ENCODE results near the gene KRTAP5-4. TPM values are rescaled to one million over a fixed set of nuclear protein-coding genes. Genes with fewer than 3 reads are reported as not detected.
"Not testable (repeated sequence)": the region's sequence is repeated elsewhere in the genome, so short reads cannot be mapped to it uniquely, and the experiment has no call there.

KRTAP5-4 gene
- total and polyA plus RNA-seq, 8 donors = not detected

DNA sequence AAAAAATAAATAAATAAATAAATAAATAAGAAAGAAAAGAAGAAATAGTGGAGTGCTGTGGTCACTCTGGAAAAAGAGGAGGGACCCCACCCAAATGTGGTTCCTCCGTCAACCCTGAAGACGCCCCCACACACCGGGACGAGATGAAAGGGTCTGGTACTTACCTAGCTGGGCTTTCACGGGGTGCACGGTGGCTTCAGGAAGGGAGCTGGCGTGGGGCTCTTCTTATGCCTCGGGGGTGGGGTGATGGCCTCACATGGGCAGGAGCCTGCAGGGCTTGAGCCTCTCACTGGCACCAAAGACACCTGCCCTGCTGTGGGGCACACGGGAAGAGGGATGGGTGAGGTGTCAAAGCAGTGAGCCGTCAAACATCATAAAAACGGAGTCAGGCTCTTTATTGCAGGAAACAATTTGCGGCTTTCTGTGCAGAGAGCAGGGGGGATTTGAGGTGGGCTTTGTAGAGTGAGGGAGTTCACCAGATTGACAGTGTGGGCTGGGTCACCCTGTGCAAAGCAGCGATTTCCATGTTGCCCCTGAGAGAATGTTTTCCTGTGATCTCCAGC lies 47.1 kb upstream of the KRTAP5-4 start:
- ATAC-seq = no peak
- no peak for DNase-seq
- TF ChIP-seq CTCF (IDR thresholded peaks at IDR 0.05) = no peak
- no peaks in the 10 kb centered on the region for H3K36me3 ChIP-seq
- no peak overlapping the region for H3K4me3 ChIP-seq
- H3K27me3 ChIP-seq = peaks cover 6 to 50% of the 10 kb centered on the region in 2 donors
- no peak overlapping the region for H3K27ac ChIP-seq
- no peaks in the 10 kb centered on the region for H3K4me1 ChIP-seq
- intact Hi-C loops (cut with DNase I) = no loop called here
- H3K9me3 ChIP-seq = no peaks in the 10 kb centered on the region

DNA sequence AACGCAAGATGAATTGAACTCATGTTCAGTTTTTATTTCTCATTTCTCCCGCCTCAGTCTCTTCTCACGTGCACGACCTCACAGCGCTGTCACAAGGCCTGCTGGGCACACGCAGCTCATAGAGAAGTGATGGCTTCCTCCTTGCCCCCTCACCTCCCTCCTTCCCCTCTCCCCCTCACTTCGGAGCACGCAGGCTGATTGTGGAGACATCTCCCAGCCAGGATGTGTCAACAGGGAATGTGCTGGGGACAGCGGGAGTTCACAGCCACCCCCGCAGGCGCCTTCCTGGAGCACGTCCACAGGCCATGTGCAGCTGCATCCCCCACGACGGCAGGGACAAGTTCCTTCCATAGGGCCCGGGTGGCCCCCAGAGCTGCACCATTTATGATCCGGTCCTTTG lies 46.0 kb upstream of the KRTAP5-4 start:
- Histone ChIP-seq H3K27ac (no peak overlapping the region), H3K4me1 (no peaks in the 10 kb centered on the region), H3K27me3 (peaks cover 3 to 45% of the 10 kb centered on the region in 2 donors), H3K36me3 (no peaks in the 10 kb centered on the region), H3K9me3 (no peaks in the 10 kb centered on the region), H3K4me3 (no peak overlapping the region)
- no peak for ATAC-seq
- TF ChIP-seq CTCF (IDR thresholded peaks at IDR 0.05) = no peak
- DNase-seq = peak in 1 of 4 donors; percentile 59
- intact Hi-C loops (cut with DNase I) = no loop called here

DNA sequence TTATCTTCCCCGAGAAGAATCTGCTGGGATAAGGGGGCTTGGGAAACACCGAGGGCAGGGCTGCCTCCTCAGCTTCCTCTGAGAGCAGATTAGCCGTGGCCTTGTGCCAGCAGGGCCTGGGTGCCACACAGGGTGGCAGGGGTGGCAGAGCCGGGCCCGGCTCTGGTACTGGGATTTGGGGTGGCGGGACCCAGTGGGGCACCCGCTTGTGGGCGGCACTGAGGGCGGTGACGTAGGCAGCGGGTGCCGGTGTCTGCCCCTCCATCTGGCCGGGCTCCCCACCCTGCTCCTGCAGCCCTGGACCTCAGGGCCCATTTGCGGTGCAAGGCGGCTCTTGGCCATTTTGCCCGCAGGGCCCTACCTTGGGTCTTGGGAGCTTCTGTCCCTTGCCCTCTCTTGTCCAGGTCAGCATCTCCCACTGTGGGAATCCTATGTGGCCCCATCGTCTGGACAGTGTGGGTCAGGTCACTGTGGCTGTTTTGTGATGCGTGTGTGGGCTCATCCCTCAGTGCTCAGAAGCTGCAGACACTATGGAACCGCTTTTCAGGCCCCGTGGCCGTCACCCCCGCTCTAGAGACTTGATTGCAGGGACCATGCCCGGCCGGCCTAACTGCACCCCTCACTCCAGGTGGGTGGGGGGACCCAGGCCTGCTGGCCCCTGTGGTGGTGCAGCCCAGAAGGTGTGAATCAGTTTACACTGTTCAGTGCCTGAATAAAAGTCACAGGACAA lies 45.3 kb upstream of the KRTAP5-4 start:
- no peak for TF ChIP-seq CTCF (IDR thresholded peaks at IDR 0.05)

GRCh38 chr11:1665313-1665712 lies 43.4 kb upstream of the KRTAP5-4 start:
- DNase-seq (no peak), ATAC-seq (no peak)
- Histone ChIP-seq H3K27ac (no peak overlapping the region), H3K4me1 (no peaks in the 10 kb centered on the region), H3K36me3 (no peaks in the 10 kb centered on the region), H3K9me3 (no peaks in the 10 kb centered on the region), H3K27me3 (peaks cover 3 to 32% of the 10 kb centered on the region in 2 donors), H3K4me3 (no peak overlapping the region)
- intact Hi-C loops (cut with DNase I) = no loop called here
- no peak for TF ChIP-seq CTCF (IDR thresholded peaks at IDR 0.05)

More for the DNA sequence above, 45.3 kb upstream of the KRTAP5-4 start:
- ATAC-seq = no peak
- Histone ChIP-seq H3K27me3 (peaks cover 3 to 39% of the 10 kb centered on the region in 2 donors), H3K9me3 (no peaks in the 10 kb centered on the region), H3K36me3 (no peaks in the 10 kb centered on the region), H3K4me3 (no peak overlapping the region), H3K4me1 (no peaks in the 10 kb centered on the region), H3K27ac (no peak overlapping the region)
- no peak for DNase-seq
- intact Hi-C loops (cut with DNase I) = no loop called here

DNA sequence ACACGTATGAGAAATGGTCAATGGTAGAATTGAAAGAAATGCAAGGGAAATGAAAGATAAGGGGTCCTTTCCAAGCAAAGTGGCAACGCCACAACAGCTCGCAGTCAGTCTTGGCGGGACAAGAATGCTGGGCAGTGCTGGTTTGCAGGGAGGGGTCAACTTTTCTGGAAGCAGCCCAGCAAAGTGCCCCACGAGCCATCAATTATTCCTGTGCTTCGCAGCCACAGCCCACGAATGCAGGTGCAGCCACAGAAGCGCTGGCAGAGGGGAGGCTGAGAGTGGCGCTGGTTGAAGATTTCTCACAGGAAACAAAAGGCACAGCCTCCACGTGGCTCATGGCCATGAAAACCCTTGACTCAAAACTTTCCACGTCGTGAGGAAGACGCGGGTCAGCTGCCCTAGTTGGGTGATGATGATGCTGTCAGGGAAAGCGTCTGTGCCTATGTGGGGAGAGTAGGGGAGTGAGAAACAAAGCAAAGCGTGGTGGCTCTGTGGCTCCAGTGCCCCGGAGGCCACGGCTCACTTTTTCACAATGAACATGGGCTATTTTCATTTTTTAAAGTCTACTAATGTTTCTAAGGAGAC lies 40.9 kb upstream of the KRTAP5-4 start:
- H3K27ac ChIP-seq; DNase-seq; H3K9me3 ChIP-seq; intact Hi-C loops (cut with DNase I); H3K36me3 ChIP-seq; H3K4me3 ChIP-seq; ATAC-seq; H3K4me1 ChIP-seq: not testable (repeated sequence)
- H3K27me3 ChIP-seq = peaks cover 0 to 21% of the 10 kb centered on the region in 2 donors

- DNase-seq; H3K4me3 ChIP-seq; H3K27ac ChIP-seq; intact Hi-C loops (cut with DNase I); H3K36me3 ChIP-seq; H3K4me1 ChIP-seq; ATAC-seq; H3K9me3 ChIP-seq: not testable (repeated sequence)
- H3K27me3 ChIP-seq = peaks cover 0 to 14% of the 10 kb centered on the region in 2 donors
Measured at GRCh38 chr11:1661454-1662269, 39.7 kb upstream of the KRTAP5-4 start.

All from left lung (tissue), 10 donors.